Sigmoid colon (tissue), 7 donors: Measurements from ENCODE around the gene CYP51A1. TPM values are rescaled to one million over a fixed set of nuclear protein-coding genes. Genes with fewer than 3 reads are reported as not detected.
"Not testable (repeated sequence)": the region's sequence is repeated elsewhere in the genome, so short reads cannot be mapped to it uniquely, and the experiment has no call there.

ENCODE experiments used
- DNase-seq: peaks from one replicate; pipeline ENCODE4 v3.0.0-alpha.2; 2019
- H3K27ac ChIP-seq, 4 donors: fragments of 200-600 bp; sonication (generic); one replicate each; pipeline ENCODE4 v1.5.1; 2016 to 2019; ENCODE audit warnings: mild to moderate bottlenecking in 1 of 4
- H3K27me3 ChIP-seq, 3 donors: fragments of 200-600 bp; sonication (generic); one replicate each; pipeline ENCODE4 v1.5.1; 2019; ENCODE audit warnings: mild to moderate bottlenecking in 1 of 3
- H3K36me3 ChIP-seq, 4 donors: fragments of 200-600 bp; sonication (generic); one replicate each; pipeline ENCODE4 v1.5.1; 2016 to 2019
- H3K4me1 ChIP-seq, 4 donors: fragments of 200-600 bp; sonication (generic); one replicate each; pipeline ENCODE4 v1.5.1; 2017 to 2019
- H3K4me3 ChIP-seq, 4 donors: fragments of 200-600 bp; sonication (generic); one replicate each; pipeline ENCODE4 v1.5.1; 2017 to 2019; ENCODE audit warnings: mild to moderate bottlenecking in 2 of 4, moderate library complexity in 1 of 4
- H3K9me3 ChIP-seq, 4 donors: fragments of 200-600 bp in 3 of 4; sonication (generic) in 3 of 4; one replicate each; pipeline versions ENCODE4 v1.5.1 to v1.6.1; 2013 to 2019
- EP300 ChIP-seq, 4 donors: sonication (generic); formaldehyde crosslinking; IDR thresholded peaks; one replicate each; pipeline ENCODE4 v1.6.1; 2017; ENCODE audit warnings: antibody characterized with exemption in 4 of 4
- POLR2A ChIP-seq, 2 donors: fragments of 450-650 bp; IDR thresholded peaks; one replicate each; pipeline ENCODE4 v1.6.1; 2016; ENCODE audit warnings: antibody characterized with exemption in 2 of 2, mild to moderate bottlenecking in 2 of 2, moderate library complexity in 2 of 2
- POLR2AphosphoS5 ChIP-seq, 4 donors: sonication (generic); formaldehyde crosslinking; IDR thresholded peaks; one replicate each; pipeline ENCODE4 v1.6.1; 2017; ENCODE audit warnings: antibody characterized with exemption in 4 of 4
- WGBS, 2 donors: extraction: QIAGEN DNeasy Blood & Tissue Kit; methylation state at CpG; one replicate each; pipeline ENCODE4 v1.1.7; 2013; 5-methylcytosine and 5-hydroxymethylcytosine counted together
- intact Hi-C: fragments of 100-400 bp; cut with DNase I; formaldehyde crosslinking; loops from one replicate; pipeline ENCODE4 v1.15.1; 2023
- polyA plus RNA-seq, 3 donors: library from polyadenylated mRNA; stranded (reverse); fragments of 200-250 nt; gene quantifications; one replicate each; pipeline ENCODE4 v1.2.3, GENCODE V29; 2013
- total RNA-seq, 4 donors: library from RNA; depleted of rRNA; stranded (reverse); fragments of >200 nt; gene quantifications; one replicate each; pipeline ENCODE4 v1.1.0, GENCODE V29; 2016
- TF ChIP-seq, protein P1 (sequence below), 4 experiments: fragments of 450-650 bp in 3 of 4; fragments of 200-600 bp in 1 of 4; IDR thresholded peaks; one replicate each; pipeline ENCODE4 v1.5.1; 2016 to 2019; ENCODE audit warnings: antibody characterized with exemption in 4 of 4, mild to moderate bottlenecking in 3 of 4, moderate library complexity in 2 of 4
- donor health status: healthy with polysubstance abuse.
- donor health status: Bipolar disorder and iron deficiency.
- donor health status: healthy.

Gene CYP51A1
- total and polyA plus RNA-seq, 7 donors, result 11.4 to 86.8 (median 24.3) TPM

DNA sequence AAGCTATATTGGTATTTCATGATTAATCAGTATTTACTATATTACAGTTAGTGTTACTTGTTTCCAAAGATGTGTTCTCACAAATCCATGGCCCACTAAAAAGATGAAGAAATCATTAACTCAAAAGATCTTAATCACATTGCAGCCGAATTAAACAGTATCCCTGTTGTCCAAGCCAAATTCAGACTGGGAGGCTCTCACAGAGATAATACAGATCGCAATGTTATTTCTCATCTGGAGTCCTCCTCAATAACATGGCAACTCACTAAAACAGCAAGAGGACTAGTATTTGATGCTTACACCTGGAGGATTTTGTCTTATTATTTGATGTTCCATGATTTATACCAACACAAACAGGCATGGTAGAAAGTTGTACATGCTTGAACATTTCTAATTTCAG, 23.4 kb downstream of the CYP51A1 start:
- Histone ChIP-seq H3K36me3 (peaks cover 0 to 87% (median 7%) of the 10 kb centered on the region in 4 donors), H3K9me3 (no peaks in the 10 kb centered on the region), H3K4me3 (no peak overlapping the region), H3K27ac (no peak overlapping the region), H3K4me1 (no peaks in the 10 kb centered on the region), H3K27me3 (no peaks in the 10 kb centered on the region)
- 88 to 93% methylated on average over 2 of the region's 2 CpGs for WGBS, 2 donors
- TF ChIP-seq POLR2A (IDR thresholded peaks at IDR 0.05) (no peak), EP300 (IDR thresholded peaks at IDR 0.05) (no peak), POLR2AphosphoS5 (IDR thresholded peaks at IDR 0.05) (no peak)
- TF ChIP-seq, protein P1, sequence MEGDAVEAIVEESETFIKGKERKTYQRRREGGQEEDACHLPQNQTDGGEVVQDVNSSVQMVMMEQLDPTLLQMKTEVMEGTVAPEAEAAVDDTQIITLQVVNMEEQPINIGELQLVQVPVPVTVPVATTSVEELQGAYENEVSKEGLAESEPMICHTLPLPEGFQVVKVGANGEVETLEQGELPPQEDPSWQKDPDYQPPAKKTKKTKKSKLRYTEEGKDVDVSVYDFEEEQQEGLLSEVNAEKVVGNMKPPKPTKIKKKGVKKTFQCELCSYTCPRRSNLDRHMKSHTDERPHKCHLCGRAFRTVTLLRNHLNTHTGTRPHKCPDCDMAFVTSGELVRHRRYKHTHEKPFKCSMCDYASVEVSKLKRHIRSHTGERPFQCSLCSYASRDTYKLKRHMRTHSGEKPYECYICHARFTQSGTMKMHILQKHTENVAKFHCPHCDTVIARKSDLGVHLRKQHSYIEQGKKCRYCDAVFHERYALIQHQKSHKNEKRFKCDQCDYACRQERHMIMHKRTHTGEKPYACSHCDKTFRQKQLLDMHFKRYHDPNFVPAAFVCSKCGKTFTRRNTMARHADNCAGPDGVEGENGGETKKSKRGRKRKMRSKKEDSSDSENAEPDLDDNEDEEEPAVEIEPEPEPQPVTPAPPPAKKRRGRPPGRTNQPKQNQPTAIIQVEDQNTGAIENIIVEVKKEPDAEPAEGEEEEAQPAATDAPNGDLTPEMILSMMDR (IDR thresholded peaks at IDR 0.05), result no peak
- DNase-seq, result no peak
- intact Hi-C loops, result no loop called here

DNA sequence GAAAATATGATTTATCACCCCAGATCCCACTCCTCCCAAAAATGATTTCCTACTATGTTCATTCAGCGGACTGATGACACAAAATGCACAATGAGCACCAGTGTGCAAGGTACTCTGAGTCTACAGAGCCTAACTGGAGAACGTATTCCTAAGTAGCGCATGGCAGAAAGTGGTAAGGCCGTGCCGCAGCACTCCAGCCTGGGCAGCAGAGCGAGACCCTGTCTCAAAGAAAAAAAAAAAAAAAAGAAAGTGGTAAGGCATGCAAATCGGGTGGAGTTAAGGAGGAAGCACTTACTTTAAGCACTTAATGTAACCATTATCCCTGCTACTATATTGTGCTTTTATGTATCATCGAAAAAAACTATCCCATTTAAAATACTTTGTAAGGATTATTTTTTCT, 25.5 kb downstream of the CYP51A1 start:
- Histone ChIP-seq H3K27ac (no peak overlapping the region), H3K4me1 (no peaks in the 10 kb centered on the region), H3K36me3 (peaks cover 0 to 87% (median 12%) of the 10 kb centered on the region in 4 donors), H3K9me3 (no peaks in the 10 kb centered on the region), H3K4me3 (no peak overlapping the region), H3K27me3 (no peaks in the 10 kb centered on the region)
- TF ChIP-seq POLR2A (IDR thresholded peaks at IDR 0.05), result no peak
- TF ChIP-seq, protein P1 (IDR thresholded peaks at IDR 0.05), result no peak
- 88 to 92% methylated on average over 8 of the region's 8 CpGs for WGBS, 2 donors
- intact Hi-C loops, result no loop called here
- DNase-seq, result no peak

DNA sequence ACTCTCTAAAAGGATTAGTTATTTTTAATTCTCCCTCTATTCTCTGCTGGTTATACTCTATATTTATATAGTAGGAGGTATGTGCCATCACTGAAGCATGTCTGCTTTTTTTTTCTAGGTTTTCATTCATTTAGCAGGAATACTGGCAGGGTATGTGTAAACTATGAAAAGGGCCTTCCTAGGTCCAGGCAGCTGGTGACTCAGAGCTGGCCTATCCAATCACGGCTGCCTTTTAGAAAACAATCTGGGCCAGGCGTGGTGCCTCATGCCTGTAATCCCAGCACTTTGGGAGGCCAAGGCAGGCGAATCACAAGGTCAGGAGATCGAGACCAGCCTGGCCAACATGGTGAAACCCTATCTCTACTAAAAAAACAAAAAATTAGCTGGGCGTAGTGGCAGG, 31.4 kb downstream of the CYP51A1 start:
- intact Hi-C loops, H3K4me3 ChIP-seq, DNase-seq, H3K27ac ChIP-seq, H3K9me3 ChIP-seq, H3K27me3 ChIP-seq, H3K4me1 ChIP-seq: not testable (repeated sequence)
- 94 to 95% methylated on average over 5 of the region's 5 CpGs for WGBS, 2 donors
- H3K36me3 ChIP-seq, result peaks cover 24 to 96% (median 47%) of the 10 kb centered on the region in 4 donors

DNA sequence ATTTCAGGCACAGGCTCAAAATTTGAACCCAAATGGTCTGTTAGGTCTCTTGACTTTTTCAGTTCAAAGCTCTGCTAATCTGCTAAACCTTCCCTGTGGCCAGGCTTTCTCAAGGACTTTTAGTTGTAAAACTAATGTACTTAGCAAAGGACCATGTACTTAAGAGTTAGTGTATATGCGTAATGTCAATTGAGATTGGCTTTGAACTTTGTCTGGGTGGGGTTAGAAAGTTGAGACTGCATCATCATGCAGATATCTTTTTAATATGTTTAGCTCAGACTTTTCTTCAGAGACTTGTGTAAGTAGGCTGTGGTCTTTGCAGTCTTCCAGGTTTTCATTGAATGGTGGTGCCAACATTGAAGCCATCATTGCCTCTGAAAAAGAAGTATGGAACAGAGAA, 33.7 kb downstream of the CYP51A1 start:
- Histone ChIP-seq H3K9me3 (no peaks in the 10 kb centered on the region), H3K27ac (no peak overlapping the region), H3K36me3 (peaks cover 32 to 99% (median 51%) of the 10 kb centered on the region in 4 donors), H3K4me1 (no peaks in the 10 kb centered on the region), H3K27me3 (no peaks in the 10 kb centered on the region), H3K4me3 (no peak overlapping the region)
- TF ChIP-seq, protein P1 (IDR thresholded peaks at IDR 0.05), result no peak
- no peak for TF ChIP-seq POLR2A (IDR thresholded peaks at IDR 0.05)
- no peak for TF ChIP-seq POLR2AphosphoS5 (IDR thresholded peaks at IDR 0.05)
- TF ChIP-seq EP300 (IDR thresholded peaks at IDR 0.05), result no peak
- 30 to 87% methylated on average over 1 of the region's 1 CpG for WGBS, 2 donors
- intact Hi-C loops, result no loop called here
- DNase-seq, result no peak

DNA sequence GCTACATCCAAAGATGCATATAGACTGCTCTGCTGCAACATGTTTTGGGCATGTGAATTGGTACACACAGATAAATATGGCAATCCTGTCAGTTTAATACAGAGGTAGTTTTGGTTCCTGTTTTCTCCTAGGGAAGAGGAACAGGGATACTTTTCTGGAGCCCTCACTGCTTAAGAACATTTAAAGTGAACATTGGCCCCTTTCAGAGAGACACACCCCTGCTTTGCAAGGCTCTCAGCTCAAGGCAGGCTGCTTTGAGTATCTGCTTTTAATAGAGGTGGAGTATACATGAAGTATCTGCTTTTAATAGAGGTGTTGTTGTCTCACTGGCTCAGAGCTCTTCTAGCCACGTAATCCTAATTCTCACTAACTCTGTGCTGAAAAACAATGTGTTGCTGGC, 38.9 kb downstream of the CYP51A1 start:
- WGBS, 2 donors, result 77 to 87% methylated on average over 1 of the region's 1 CpG
- no peak overlapping the region for H3K27ac ChIP-seq
- intact Hi-C loops, result no loop called here
- H3K36me3 ChIP-seq, result peaks cover 15 to 94% (median 35%) of the 10 kb centered on the region in 4 donors
- TF ChIP-seq POLR2AphosphoS5 (IDR thresholded peaks at IDR 0.05) (no peak), EP300 (IDR thresholded peaks at IDR 0.05) (no peak), POLR2A (IDR thresholded peaks at IDR 0.05) (no peak)
- TF ChIP-seq, protein P1 (IDR thresholded peaks at IDR 0.05), result no peak
- H3K4me1 ChIP-seq, result no peaks in the 10 kb centered on the region
- no peak for DNase-seq
- H3K4me3 ChIP-seq, result no peak overlapping the region
- H3K27me3 ChIP-seq, result no peaks in the 10 kb centered on the region
- no peaks in the 10 kb centered on the region for H3K9me3 ChIP-seq
